ENCODE data around the gene ZXDB.
A peak's percentile ranks its signal among the peaks of the same experiment; 100 is the strongest.
"Not testable (repeated sequence)": the region's sequence is repeated elsewhere in the genome, so short reads cannot be mapped to it uniquely, and the experiment has no call there.

The ZXDB gene

GRCh38 chrX:57596109-57596508, 4.3 kb downstream of the ZXDB start:
- peak overlapping the region; percentile 73 for H3K4me3 ChIP-seq (ENCODE audit: low read depth, low read length)
- no peak overlapping the region for H2AFZ ChIP-seq (ENCODE audit: low read length, unreplicated experiment)
- no peaks in the 10 kb centered on the region; the same call in 1 of the 2 replicates for H3K36me3 ChIP-seq (ENCODE audit: insufficient read depth, low read length)
- H3K27me3 ChIP-seq (ENCODE audit: insufficient read depth, low read length) = no peaks in the 10 kb centered on the region
- peaks cover 35% of the 10 kb centered on the region for H3K79me2 ChIP-seq (ENCODE audit: control insufficient read depth, insufficient read depth, low read length, unreplicated experiment)
- peak overlapping the region; percentile 85 for H3K27ac ChIP-seq (ENCODE audit: low read depth, low read length)
- H3K4me1 ChIP-seq (ENCODE audit: control insufficient read depth, insufficient read depth, low read length, unreplicated experiment) = peaks cover 16% of the 10 kb centered on the region

GRCh38 chrX:57596516-57596915, 4.7 kb downstream of the ZXDB start:
- H3K36me3 ChIP-seq (ENCODE audit: insufficient read depth, low read length) = no peaks in the 10 kb centered on the region; the same call in 1 of the 2 replicates
- peaks cover 16% of the 10 kb centered on the region for H3K4me1 ChIP-seq (ENCODE audit: control insufficient read depth, insufficient read depth, low read length, unreplicated experiment)
- H3K79me2 ChIP-seq (ENCODE audit: control insufficient read depth, insufficient read depth, low read length, unreplicated experiment) = peaks cover 38% of the 10 kb centered on the region
- peak overlapping the region; percentile 73 for H3K4me3 ChIP-seq (ENCODE audit: low read depth, low read length)
- H2AFZ ChIP-seq (ENCODE audit: low read length, unreplicated experiment) = no peak overlapping the region
- peak overlapping the region; percentile 85 for H3K27ac ChIP-seq (ENCODE audit: low read depth, low read length)
- H3K27me3 ChIP-seq (ENCODE audit: insufficient read depth, low read length) = no peaks in the 10 kb centered on the region

GRCh38 chrX:57607295-57608187, 15.7 kb downstream of the ZXDB start:
- H3K79me2 ChIP-seq (ENCODE audit: control insufficient read depth, insufficient read depth, low read length, unreplicated experiment) = no peaks in the 10 kb centered on the region
- no peaks in the 10 kb centered on the region for H3K36me3 ChIP-seq (ENCODE audit: insufficient read depth, low read length)
- no peaks in the 10 kb centered on the region for H3K27me3 ChIP-seq (ENCODE audit: insufficient read depth, low read length)
- H3K27ac ChIP-seq (ENCODE audit: low read depth, low read length) = no peak overlapping the region
- H2AFZ ChIP-seq (ENCODE audit: low read length, unreplicated experiment) = no peak overlapping the region
- H3K4me3 ChIP-seq (ENCODE audit: low read depth, low read length) = no peak overlapping the region
- H3K4me1 ChIP-seq (ENCODE audit: control insufficient read depth, insufficient read depth, low read length, unreplicated experiment) = no peaks in the 10 kb centered on the region

- not testable (repeated sequence) for H3K27ac ChIP-seq (ENCODE audit: low read depth, low read length); H3K4me1 ChIP-seq (ENCODE audit: control insufficient read depth, insufficient read depth, low read length, unreplicated experiment)
Measured at GRCh38 chrX:57613351-57613750, 21.5 kb downstream of the ZXDB start.

GRCh38 chrX:57629438-57629837, 37.6 kb downstream of the ZXDB start:
- not testable (repeated sequence) for H2AFZ ChIP-seq (ENCODE audit: low read length, unreplicated experiment); H3K79me2 ChIP-seq (ENCODE audit: control insufficient read depth, insufficient read depth, low read length, unreplicated experiment); H3K27ac ChIP-seq (ENCODE audit: low read depth, low read length); H3K4me3 ChIP-seq (ENCODE audit: low read depth, low read length); H3K4me1 ChIP-seq (ENCODE audit: control insufficient read depth, insufficient read depth, low read length, unreplicated experiment); H3K27me3 ChIP-seq (ENCODE audit: insufficient read depth, low read length); H3K36me3 ChIP-seq (ENCODE audit: insufficient read depth, low read length)

More at GRCh38 chrX:57613351-57613750, 21.5 kb downstream of the ZXDB start:
- not testable (repeated sequence) for H3K36me3 ChIP-seq (ENCODE audit: insufficient read depth, low read length); H3K79me2 ChIP-seq (ENCODE audit: control insufficient read depth, insufficient read depth, low read length, unreplicated experiment); H2AFZ ChIP-seq (ENCODE audit: low read length, unreplicated experiment); H3K4me3 ChIP-seq (ENCODE audit: low read depth, low read length); H3K27me3 ChIP-seq (ENCODE audit: insufficient read depth, low read length)

- no peak overlapping the region for H3K27ac ChIP-seq (ENCODE audit: low read depth, low read length)
- H3K36me3 ChIP-seq (ENCODE audit: insufficient read depth, low read length) = no peaks in the 10 kb centered on the region
- no peaks in the 10 kb centered on the region for H3K79me2 ChIP-seq (ENCODE audit: control insufficient read depth, insufficient read depth, low read length, unreplicated experiment)
- H3K4me3 ChIP-seq (ENCODE audit: low read depth, low read length) = no peak overlapping the region
- H3K4me1 ChIP-seq (ENCODE audit: control insufficient read depth, insufficient read depth, low read length, unreplicated experiment) = no peaks in the 10 kb centered on the region
- H3K27me3 ChIP-seq (ENCODE audit: insufficient read depth, low read length) = no peaks in the 10 kb centered on the region
- no peak overlapping the region for H2AFZ ChIP-seq (ENCODE audit: low read length, unreplicated experiment)
Measured at GRCh38 chrX:57640674-57641016, 48.8 kb downstream of the ZXDB start.

GRCh38 chrX:57641338-57641737, 49.5 kb downstream of the ZXDB start:
- H3K4me3 ChIP-seq (ENCODE audit: low read depth, low read length) = no peak overlapping the region
- H3K36me3 ChIP-seq (ENCODE audit: insufficient read depth, low read length) = no peaks in the 10 kb centered on the region
- H3K27ac ChIP-seq (ENCODE audit: low read depth, low read length) = no peak overlapping the region

GRCh38 chrX:57643698-57644097, 51.9 kb downstream of the ZXDB start:
- Histone ChIP-seq H3K79me2 (ENCODE audit: control insufficient read depth, insufficient read depth, low read length, unreplicated experiment) (no peaks in the 10 kb centered on the region), H3K27ac (ENCODE audit: low read depth, low read length) (peak overlapping the region; percentile 43), H3K36me3 (ENCODE audit: insufficient read depth, low read length) (no peaks in the 10 kb centered on the region), H3K27me3 (ENCODE audit: insufficient read depth, low read length) (no peaks in the 10 kb centered on the region), H2AFZ (ENCODE audit: low read length, unreplicated experiment) (no peak overlapping the region), H3K4me1 (ENCODE audit: control insufficient read depth, insufficient read depth, low read length, unreplicated experiment) (no peaks in the 10 kb centered on the region), H3K4me3 (ENCODE audit: low read depth, low read length) (no peak overlapping the region)

More at GRCh38 chrX:57641338-57641737, 49.5 kb downstream of the ZXDB start:
- Histone ChIP-seq H2AFZ (ENCODE audit: low read length, unreplicated experiment) (no peak overlapping the region), H3K79me2 (ENCODE audit: control insufficient read depth, insufficient read depth, low read length, unreplicated experiment) (no peaks in the 10 kb centered on the region), H3K4me1 (ENCODE audit: control insufficient read depth, insufficient read depth, low read length, unreplicated experiment) (no peaks in the 10 kb centered on the region), H3K27me3 (ENCODE audit: insufficient read depth, low read length) (no peaks in the 10 kb centered on the region)

GRCh38 chrX:57647020-57647419, 55.2 kb downstream of the ZXDB start:
- no peaks in the 10 kb centered on the region for H3K36me3 ChIP-seq (ENCODE audit: insufficient read depth, low read length)
- H3K27ac ChIP-seq (ENCODE audit: low read depth, low read length) = no peak overlapping the region

More at GRCh38 chrX:57647020-57647419, 55.2 kb downstream of the ZXDB start:
- H3K4me3 ChIP-seq (ENCODE audit: low read depth, low read length) = no peak overlapping the region
- no peaks in the 10 kb centered on the region for H3K4me1 ChIP-seq (ENCODE audit: control insufficient read depth, insufficient read depth, low read length, unreplicated experiment)
- H2AFZ ChIP-seq (ENCODE audit: low read length, unreplicated experiment) = no peak overlapping the region
- no peaks in the 10 kb centered on the region for H3K27me3 ChIP-seq (ENCODE audit: insufficient read depth, low read length)
- no peaks in the 10 kb centered on the region for H3K79me2 ChIP-seq (ENCODE audit: control insufficient read depth, insufficient read depth, low read length, unreplicated experiment)
